ENCODE data around the gene PLPPR3.

The PLPPR3 gene

GRCh38 chr19:812747-813218, 9.0 kb downstream of the PLPPR3 start:
- no peak for DNase-seq
- intact Hi-C loops (cut with DNase I) = no loop called here

- intact Hi-C loops (cut with DNase I) = no loop called here
- DNase-seq = no peak
Measured at GRCh38 chr19:812049-812746, 9.6 kb downstream of the PLPPR3 start.

GRCh38 chr19:811506-812048, 10.2 kb downstream of the PLPPR3 start:
- intact Hi-C loops (cut with DNase I) = no loop called here
- peak in 1 of 42 donors; percentile 12 for DNase-seq

- intact Hi-C loops (cut with DNase I) = no loop called here
- peak in 1 of 42 donors; percentile 10 for DNase-seq
Measured at GRCh38 chr19:810883-811489, 10.8 kb downstream of the PLPPR3 start.

GRCh38 chr19:810077-810855, 11.5 kb downstream of the PLPPR3 start:
- intact Hi-C loops (cut with DNase I) = no loop called here
- DNase-seq = peak in 1 of 42 donors; percentile 12

DNA sequence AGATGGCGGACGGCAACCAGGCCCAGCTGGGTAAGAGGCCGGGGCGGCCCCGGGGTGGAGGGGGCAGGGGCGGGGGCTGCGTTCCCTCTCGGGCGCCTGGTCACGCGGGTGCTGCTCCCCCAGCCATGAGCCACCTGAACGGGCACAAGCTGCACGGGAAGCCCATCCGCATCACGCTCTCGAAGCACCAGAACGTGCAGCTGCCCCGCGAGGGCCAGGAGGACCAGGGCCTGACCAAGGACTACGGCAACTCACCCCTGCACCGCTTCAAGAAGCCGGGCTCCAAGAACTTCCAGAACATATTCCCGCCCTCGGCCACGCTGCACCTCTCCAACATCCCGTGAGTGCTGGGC, 13.4 kb downstream of the PLPPR3 start:
- intact Hi-C loops (cut with DNase I) = no loop called here
- DNase-seq = peak in 1 of 42 donors; percentile 7

- DNase-seq = no peak
- intact Hi-C loops (cut with DNase I) = no loop called here
Measured at GRCh38 chr19:807627-808422, 13.9 kb downstream of the PLPPR3 start.

DNA sequence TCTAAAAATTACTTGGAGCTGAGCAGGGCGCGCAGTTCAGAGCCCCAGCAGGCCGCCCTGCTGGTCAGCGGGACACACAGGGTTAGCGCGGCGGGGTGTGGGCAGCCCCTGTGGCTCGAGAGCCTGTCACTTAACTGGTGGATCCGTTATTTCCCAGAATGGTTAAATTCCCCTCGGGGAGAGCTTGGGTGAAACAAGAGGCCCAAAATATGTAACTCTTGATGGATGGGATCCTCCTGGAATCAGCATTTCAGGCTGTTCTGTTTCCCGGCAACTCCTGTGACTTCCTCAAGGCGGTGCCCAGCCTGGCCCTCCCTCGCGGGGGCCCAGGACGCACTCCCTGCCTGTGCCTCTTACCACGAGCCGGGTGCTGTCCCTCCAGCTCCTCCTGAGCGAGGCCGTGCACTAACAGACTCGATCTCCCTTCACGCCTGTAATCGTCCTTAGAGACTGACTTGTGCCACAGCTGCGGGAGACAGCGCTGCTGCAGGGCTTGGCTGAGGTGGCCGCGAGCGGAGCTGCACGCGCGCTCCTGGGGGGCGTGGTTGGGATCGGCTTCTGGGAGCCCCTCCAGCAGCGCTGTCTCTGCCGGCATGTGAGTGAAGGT, 14.8 kb downstream of the PLPPR3 start:
- intact Hi-C loops (cut with DNase I) = no loop called here
- no peak for DNase-seq

GRCh38 chr19:805600-806550, 15.9 kb downstream of the PLPPR3 start:
- intact Hi-C loops (cut with DNase I) = no loop called here
- DNase-seq = no peak

DNA sequence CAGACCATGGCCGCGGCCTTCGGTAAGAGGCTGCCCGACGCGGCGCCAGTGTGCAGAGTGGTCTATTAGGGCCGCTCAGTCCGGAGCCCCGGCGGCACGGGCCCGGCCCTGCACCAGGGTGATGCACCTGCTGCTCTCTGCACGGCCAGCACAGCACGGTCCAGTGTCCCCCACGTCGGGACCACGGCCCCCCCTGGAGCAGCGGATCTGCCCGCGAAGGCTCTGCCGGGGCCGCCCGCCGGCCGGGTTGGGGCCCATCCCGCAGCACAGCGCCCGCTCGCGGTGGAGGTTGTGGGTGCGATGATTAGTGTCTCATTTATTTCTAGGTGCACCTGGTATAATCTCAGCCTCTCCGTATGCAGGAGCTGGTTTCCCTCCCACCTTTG, 16.6 kb downstream of the PLPPR3 start:
- DNase-seq = peak in 22 of 42 donors; percentile 24 to 73 (median 53)
- intact Hi-C loops (cut with DNase I) = no loop called here

- intact Hi-C loops (cut with DNase I) = no loop called here
- no peak for DNase-seq
Measured at GRCh38 chr19:804419-805165, 17.2 kb downstream of the PLPPR3 start.

DNA sequence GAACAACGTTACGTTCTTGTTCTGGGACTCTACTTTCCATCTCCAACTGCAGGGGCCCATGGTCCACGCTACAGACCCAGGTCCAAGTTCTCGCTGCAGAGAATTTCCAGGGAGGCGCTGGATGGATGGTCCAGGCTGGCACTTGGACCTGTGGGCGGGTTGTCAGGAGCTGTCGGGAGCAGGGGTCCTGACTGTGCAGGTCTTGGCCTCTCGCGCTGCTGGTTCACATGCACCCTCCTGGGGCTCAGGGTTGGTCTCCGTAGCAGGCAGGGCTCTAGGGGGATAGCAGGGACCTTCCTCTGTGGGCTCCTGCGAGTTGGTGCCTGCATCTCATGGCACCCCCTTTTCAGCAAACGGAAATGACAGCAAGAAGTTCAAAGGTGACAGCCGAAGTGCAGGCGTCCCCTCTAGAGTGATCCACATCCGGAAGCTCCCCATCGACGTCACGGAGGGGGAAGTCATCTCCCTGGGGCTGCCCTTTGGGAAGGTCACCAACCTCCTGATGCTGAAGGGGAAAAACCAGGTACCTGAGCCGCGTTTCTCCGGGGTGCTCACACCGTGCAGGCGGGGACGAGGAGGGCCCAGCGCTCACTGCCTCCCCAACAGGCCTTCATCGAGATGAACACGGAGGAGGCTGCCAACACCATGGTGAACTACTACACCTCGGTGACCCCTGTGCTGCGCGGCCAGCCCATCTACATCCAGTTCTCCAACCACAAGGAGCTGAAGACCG, 17.9 kb downstream of the PLPPR3 start:
- intact Hi-C loops (cut with DNase I) = no loop called here
- no peak for DNase-seq

DNA sequence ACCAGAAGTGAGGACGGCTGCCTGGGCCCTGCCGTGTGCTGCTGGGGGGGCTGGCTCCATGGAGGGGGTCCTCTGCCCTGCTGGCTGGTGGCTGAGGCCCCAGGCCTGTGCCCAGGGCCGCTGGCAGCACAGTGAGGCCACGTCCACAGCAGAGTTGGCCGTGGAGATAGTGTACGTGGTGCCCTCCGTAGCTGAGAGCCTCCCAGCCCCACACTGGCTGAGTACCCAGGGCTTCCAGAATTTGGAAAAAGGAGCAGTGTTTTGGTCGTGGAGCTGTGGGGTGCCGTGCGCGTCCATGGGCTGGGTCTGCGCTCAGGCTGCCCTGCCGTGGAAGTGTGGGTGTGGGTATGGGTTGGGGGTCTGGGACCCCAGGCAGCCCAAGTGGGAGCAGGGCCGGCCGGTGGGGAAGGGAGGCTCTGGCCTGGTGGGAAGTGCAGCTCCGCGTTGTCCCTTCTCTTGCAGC, 18.6 kb downstream of the PLPPR3 start:
- intact Hi-C loops (cut with DNase I) = no loop called here
- no peak for DNase-seq

GRCh38 chr19:802498-803098, 19.2 kb downstream of the PLPPR3 start:
- intact Hi-C loops (cut with DNase I) = no loop called here
- no peak for DNase-seq

DNA sequence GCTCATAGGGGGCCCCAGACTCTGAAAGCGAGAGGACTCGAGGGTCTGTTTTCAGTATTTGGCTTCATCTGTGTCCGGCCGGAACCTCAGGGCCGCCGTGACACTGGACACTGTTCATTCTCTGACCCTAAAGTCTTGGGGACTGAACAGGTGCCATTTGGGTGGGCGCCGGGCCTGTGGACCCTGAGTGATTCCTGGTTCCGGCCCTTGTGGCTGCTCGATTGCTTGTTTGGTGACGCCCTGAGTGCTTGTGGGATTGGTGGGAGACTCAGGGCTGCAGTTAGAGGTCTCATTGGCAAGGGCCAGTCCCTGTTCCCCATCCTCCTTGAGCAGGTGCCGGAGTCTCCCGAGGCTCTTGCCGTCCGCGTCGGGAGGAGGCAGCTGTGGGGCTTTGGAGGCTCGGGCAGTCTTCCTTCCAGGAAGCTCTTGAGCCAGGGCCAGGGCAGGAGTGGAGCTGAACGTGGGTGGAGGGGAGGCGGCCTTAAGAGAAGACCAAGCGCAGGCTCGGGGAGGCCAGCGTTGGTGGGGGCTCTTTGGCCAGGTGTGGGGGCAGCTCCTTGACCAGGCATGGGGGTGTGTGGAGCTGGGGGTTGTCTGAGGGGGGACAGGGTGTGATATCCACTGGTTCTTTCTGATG, 19.8 kb downstream of the PLPPR3 start:
- intact Hi-C loops (cut with DNase I) = no loop called here
- no peak for DNase-seq

Measured in head of caudate nucleus (tissue), 42 donors.